HG03095 (cell line): ENCODE data around the gene SLC22A17.

Experiments used
- ATAC-seq: cut with Tn5 transposase; IDR thresholded peaks from one replicate; pipeline ENCODE4 v1.9.1; 2021; ENCODE audit warnings: moderate library complexity; ENCODE audit not compliant: unreplicated experiment

SLC22A17 gene

GRCh38 chr14:23382276-23382675, 29.6 kb upstream of the SLC22A17 start:
- no peak for ATAC-seq

GRCh38 chr14:23381871-23382270, 29.2 kb upstream of the SLC22A17 start:
- no peak for ATAC-seq

DNA sequence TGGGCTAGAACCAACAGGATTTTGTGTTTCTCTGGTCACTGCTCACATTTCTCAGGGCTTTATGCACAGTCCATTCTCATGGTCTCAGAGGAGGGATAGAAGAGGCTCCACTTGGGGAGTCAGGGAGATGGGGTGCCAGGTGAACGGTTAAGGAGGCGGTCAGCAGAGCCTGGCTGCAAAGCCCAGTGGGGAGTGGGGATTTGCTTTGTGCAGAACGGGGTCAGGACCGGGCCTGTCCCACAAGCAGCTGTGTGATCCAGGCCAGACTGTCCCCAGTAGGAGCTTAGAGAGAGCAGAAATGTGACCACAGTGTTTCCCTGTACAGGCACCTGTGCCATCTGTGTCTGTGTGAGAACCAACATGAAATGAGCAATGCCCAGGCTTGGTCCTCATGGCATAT, 28.3 kb upstream of the SLC22A17 start:
- no peak for ATAC-seq

GRCh38 chr14:23380197-23380914, 27.7 kb upstream of the SLC22A17 start:
- ATAC-seq = no peak

DNA sequence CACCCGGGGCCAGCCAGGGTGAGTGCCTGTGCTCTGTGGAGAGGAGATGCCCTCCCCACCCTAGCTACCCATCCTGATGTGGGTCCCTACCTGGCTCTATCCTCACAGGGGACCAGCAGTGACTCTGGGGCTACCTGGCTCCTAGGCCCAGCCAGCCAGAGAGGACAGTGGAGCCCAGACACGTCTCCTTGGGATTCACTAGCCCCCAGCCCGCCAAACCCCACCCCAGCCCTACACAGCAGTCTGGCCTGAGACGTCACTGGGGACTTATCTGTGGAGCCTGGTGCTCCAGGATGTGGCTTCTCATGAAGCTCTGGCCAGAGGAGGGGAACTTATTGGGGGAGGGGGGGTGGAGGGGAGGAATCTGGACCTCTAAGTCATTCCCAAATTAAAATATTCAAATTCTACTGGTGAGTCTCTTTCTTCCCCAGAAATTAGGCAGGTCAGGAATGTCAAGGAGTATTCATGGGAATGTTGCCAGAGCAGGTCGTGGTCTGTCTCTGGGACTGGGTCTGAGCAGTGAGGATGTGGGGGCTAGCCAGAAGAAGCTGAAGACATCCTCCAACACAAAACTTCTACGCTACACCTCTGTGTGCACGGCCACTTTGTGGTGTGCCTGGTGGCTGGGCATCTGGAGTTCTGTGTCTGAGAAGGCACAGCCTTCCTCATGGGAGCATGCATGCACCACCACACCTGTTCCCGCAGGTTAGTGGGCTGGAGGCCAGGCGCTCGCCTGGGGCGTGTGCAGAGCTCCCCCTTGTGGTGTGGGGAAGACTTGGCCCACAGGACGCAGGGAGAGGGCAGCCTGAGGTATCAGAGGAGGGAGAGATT, 26.9 kb upstream of the SLC22A17 start:
- no peak for ATAC-seq

DNA sequence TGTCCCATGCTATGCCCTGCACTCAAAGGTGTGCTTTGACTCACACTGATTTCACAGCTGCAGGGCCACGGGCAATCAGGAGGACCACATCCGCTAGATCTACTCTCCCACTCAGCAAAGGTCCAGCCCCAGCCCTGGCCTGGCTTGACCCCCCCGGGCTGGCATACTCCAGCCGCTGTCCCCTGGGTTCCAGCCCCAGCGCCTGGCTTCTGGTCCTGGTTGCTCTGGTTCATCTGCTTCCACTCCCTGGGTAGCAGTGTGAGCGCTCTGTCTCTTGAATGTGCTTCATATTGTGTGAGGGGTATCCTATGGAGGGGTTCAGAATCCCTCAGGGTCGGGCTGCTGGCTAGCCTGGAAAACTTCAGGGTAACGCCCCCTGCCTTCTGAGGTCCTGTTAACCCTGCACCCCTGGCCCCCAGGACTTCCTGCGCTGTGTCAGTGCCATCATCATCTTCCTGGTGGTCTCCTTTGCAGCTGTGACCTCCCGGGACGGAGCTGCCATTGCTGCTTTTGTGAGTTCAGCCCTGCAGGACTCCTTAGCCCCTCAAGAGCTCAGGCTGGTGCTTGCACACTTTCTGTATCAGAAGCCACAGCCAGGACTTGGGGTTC, 26.0 kb upstream of the SLC22A17 start:
- ATAC-seq = no peak

GRCh38 chr14:23377573-23378563, 25.2 kb upstream of the SLC22A17 start:
- ATAC-seq = no peak

DNA sequence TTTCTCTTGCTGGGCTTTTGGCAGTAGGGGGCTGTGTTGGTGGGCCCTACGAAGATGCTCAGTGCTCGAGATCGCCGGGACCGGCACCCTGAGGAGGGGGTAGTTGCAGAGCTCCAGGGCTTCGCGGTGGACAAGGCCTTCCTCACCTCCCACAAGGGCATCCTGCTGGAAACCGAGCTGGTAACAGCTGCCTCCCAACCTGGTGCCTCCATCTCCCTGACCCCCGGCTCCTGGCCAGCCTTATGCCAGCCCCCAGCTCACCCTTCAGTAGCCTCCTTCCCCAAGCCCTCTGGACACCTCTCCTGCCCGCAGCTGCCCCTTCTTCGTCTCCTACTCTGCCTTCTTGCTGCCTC, 24.5 kb upstream of the SLC22A17 start:
- ATAC-seq = no peak

- ATAC-seq = no peak
These were observed 24.0 kb upstream of the SLC22A17 start, which contains the start of gene CMTM5 for GRCh38 chr14:23376482-23377197. Gene CMTM5 (plus strand): TSS chr14:23377046. CDS start chr14:23377252, 206 bp downstream.

DNA sequence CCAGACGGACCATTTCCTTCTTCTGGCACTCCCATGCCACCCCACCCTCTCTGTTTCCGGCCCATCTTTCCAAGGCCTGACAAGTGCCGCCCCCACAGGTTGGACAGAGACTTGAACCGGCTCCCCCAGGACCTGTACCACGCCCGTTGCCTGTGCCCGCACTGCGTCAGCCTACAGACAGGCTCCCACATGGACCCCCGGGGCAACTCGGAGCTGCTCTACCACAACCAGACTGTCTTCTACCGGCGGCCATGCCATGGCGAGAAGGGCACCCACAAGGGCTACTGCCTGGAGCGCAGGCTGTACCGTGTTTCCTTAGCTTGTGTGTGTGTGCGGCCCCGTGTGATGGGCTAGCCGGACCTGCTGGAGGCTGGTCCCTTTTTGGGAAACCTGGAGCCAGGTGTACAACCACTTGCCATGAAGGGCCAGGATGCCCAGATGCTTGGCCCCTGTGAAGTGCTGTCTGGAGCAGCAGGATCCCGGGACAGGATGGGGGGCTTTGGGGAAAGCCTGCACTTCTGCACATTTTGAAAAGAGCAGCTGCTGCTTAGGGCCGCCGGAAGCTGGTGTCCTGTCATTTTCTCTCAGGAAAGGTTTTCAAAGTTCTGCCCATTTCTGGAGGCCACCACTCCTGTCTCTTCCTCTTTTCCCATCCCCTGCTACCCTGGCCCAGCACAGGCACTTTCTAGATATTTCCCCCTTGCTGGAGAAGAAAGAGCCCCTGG, 23.0 kb upstream of the SLC22A17 start:
- ATAC-seq = no peak

DNA sequence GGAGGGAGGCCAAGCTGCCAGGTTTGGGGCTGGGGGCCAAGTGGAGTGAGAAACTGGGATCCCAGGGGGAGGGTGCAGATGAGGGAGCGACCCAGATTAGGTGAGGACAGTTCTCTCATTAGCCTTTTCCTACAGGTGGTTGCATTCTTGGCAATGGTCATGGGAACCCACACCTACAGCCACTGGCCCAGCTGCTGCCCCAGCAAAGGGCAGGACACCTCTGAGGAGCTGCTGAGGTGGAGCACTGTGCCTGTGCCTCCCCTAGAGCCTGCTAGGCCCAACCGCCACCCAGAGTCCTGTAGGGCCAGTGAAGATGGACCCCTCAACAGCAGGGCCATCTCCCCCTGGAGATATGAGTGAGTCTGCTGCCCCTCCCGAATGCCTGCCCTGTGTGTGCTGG, 20.4 kb upstream of the SLC22A17 start:
- no peak for ATAC-seq

DNA sequence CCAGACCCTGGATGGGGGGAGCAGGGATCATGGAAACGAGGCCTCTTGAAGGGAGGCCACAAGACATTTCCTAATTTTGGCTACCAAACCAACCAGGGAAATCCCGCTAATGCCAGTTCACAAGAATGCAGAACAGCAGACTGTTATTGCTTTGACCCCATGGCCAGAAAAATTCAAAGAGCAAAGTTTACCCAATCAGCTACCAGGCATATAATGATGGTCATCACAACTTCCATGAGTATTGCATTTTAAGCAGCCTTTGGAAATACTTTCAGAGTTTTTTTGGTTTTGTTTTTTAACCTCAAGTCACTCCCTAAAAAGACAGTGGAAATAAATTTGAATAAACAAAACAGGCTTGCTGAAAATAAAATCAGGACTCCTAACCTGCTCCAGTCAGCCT, 19.8 kb upstream of the SLC22A17 start, which contains the start of gene IL25:
IL25 (plus strand) TSS at position 301 of the 400 bp plus-strand sequence.
- no peak for ATAC-seq

- no peak for ATAC-seq
These were observed 19.2 kb upstream of the SLC22A17 start for GRCh38 chr14:23371865-23372264.

DNA sequence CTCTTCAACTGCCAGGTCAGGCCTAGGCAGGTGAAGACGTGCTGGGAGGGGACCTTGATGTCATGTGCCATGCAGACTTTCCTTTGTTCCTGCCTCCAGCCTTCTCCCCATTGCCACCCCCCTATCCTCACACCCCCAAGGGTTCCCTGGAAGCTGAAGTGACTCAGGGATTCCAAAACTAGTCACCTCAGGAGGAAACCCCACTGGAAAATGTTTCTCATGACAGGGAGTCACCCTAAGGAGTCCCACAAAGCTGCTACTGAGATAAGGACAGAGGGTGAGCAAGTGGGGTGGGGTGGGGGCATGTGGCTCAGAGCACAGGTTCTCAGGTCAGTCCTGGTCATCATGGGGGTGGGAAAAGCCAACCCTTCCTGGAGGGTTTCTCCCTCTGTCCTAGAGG, 17.5 kb upstream of the SLC22A17 start:
- no peak for ATAC-seq

- ATAC-seq = no peak
These were observed 13.8 kb upstream of the SLC22A17 start for GRCh38 chr14:23366426-23366921.

DNA sequence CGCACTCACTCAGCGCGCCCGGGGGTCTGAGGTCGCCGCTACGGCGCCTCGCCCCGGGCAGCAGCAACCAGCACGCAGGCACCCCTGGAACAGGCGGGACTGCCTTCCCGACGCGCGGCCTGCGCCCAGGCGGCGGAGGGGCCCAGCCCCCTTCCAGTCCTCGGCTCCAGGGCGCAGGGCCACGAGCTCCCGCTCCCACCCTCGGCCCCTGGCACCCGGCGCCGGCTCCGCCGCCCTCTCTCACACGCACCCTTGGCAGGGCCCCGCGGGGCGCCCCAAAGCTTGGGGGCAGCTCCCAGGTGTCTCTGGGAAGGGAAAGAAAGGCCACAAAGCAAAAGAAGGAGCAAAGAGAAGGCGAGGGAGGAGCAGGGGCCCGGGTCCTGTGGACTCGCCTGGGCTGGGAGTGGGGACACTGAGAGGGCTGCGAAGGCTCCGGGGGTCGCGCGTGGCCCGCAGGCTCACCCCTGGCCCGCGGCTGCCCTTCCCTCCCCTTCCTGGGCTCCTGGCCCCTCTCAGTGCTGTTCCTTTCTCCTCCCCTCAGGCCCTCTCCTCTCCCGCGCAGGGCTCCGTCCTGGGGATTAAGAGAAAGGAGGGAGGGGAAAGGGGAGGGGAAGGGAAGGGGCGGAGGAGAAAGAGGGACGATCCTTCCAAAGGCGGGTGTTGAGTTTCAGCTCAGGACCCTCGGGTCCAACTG, 13.2 kb upstream of the SLC22A17 start:
- no peak for ATAC-seq

- ATAC-seq = no peak
These were observed 12.5 kb upstream of the SLC22A17 start, which contains the start of gene EFS for GRCh38 chr14:23365036-23365731. Gene EFS (minus strand): TSS chr14:23365172. CDS start chr14:23365025, 147 bp downstream.
